ENCODE data around the gene TSHZ2. TPM values are rescaled to one million over a fixed set of nuclear protein-coding genes. Genes with fewer than 3 reads are reported as not detected.

TSHZ2 gene
- polyA plus RNA-seq, 1 donor from 2014 or later = 4.6 TPM

GRCh38 chr20:53439616-53440015 lies 467.5 kb downstream of the TSHZ2 start:
- Histone ChIP-seq H3K9me2 (ENCODE audit: insufficient read depth, low read length) (no peaks in the 10 kb centered on the region), H3K4me2 (ENCODE audit: low read length) (no peak overlapping the region), H2AFZ (ENCODE audit: low read depth, low read length) (no peak overlapping the region), H3K79me2 (replicated peaks; ENCODE audit: insufficient read depth, low read length) (no peaks in the 10 kb centered on the region), H3K27ac (ENCODE audit: low read length) (no peak overlapping the region), H3K4me3 (ENCODE audit: low read length) (no peak overlapping the region), H3K9ac (ENCODE audit: low read length) (no peak overlapping the region), H3K36me3 (ENCODE audit: insufficient read depth, low read length) (no peaks in the 10 kb centered on the region), H4K20me1 (ENCODE audit: insufficient read depth) (no peaks in the 10 kb centered on the region), H3F3A (ENCODE audit: insufficient read depth, low read length, poor library complexity, severe bottlenecking) (no peaks in the 10 kb centered on the region), H3K27me3 (ENCODE audit: insufficient read depth, low read depth, low read length) (no peaks in the 10 kb centered on the region), H3K9me3 (ENCODE audit: low read length) (no peaks in the 10 kb centered on the region)
- no peak for TF ChIP-seq EZH2 (IDR thresholded peaks at IDR 0.05; ENCODE audit: borderline replicate concordance, insufficient read depth, low read length, poor library complexity, severe bottlenecking)
- TF ChIP-seq RAD21 (conservative IDR thresholded peaks at IDR 0.05) = no peak
- TF ChIP-seq TAF1 (IDR thresholded peaks at IDR 0.05; ENCODE audit: low read depth) = no peak
- TF ChIP-seq EP300 (conservative IDR thresholded peaks at IDR 0.05; ENCODE audit: poor library complexity, severe bottlenecking) = no peak
- no peak for TF ChIP-seq REST (IDR thresholded peaks at IDR 0.05; ENCODE audit: borderline replicate concordance)
- no peak for TF ChIP-seq POLR2AphosphoS5 (IDR thresholded peaks at IDR 0.05)
- TF ChIP-seq MXI1 (conservative IDR thresholded peaks at IDR 0.05; ENCODE audit: poor library complexity, severe bottlenecking) = no peak
- TF ChIP-seq CTCF (IDR thresholded peaks at IDR 0.05; ENCODE audit: poor library complexity, severe bottlenecking) = no peak
- no peak for TF ChIP-seq SMC3 (conservative IDR thresholded peaks at IDR 0.05; ENCODE audit: poor library complexity)

GRCh38 chr20:53444401-53445149 lies 472.4 kb downstream of the TSHZ2 start:
- Histone ChIP-seq H3K79me2 (replicated peaks; ENCODE audit: insufficient read depth, low read length) (no peaks in the 10 kb centered on the region), H3K9me3 (ENCODE audit: low read length) (no peaks in the 10 kb centered on the region), H4K20me1 (ENCODE audit: insufficient read depth) (no peaks in the 10 kb centered on the region), H3K4me3 (ENCODE audit: low read length) (no peak overlapping the region), H3K9me2 (ENCODE audit: insufficient read depth, low read length) (no peaks in the 10 kb centered on the region), H3K9ac (ENCODE audit: low read length) (no peak overlapping the region), H3K36me3 (ENCODE audit: insufficient read depth, low read length) (no peaks in the 10 kb centered on the region), H3F3A (ENCODE audit: insufficient read depth, low read length, poor library complexity, severe bottlenecking) (no peaks in the 10 kb centered on the region), H3K27me3 (ENCODE audit: insufficient read depth, low read depth, low read length) (no peaks in the 10 kb centered on the region), H3K4me2 (ENCODE audit: low read length) (no peak overlapping the region), H3K27ac (ENCODE audit: low read length) (no peak overlapping the region), H2AFZ (ENCODE audit: low read depth, low read length) (no peak overlapping the region)
- TF ChIP-seq SMC3 (conservative IDR thresholded peaks at IDR 0.05; ENCODE audit: poor library complexity) = no peak
